ENCODE data around the gene FRMD6. TPM values are rescaled to one million over a fixed set of nuclear protein-coding genes. Genes with fewer than 3 reads are reported as not detected.

Gene FRMD6
- total RNA-seq (2022; extraction: Qiagen RNA extraction): 28.0 to 41.2 TPM (median 36.9 TPM) in 5 replicates

DNA sequence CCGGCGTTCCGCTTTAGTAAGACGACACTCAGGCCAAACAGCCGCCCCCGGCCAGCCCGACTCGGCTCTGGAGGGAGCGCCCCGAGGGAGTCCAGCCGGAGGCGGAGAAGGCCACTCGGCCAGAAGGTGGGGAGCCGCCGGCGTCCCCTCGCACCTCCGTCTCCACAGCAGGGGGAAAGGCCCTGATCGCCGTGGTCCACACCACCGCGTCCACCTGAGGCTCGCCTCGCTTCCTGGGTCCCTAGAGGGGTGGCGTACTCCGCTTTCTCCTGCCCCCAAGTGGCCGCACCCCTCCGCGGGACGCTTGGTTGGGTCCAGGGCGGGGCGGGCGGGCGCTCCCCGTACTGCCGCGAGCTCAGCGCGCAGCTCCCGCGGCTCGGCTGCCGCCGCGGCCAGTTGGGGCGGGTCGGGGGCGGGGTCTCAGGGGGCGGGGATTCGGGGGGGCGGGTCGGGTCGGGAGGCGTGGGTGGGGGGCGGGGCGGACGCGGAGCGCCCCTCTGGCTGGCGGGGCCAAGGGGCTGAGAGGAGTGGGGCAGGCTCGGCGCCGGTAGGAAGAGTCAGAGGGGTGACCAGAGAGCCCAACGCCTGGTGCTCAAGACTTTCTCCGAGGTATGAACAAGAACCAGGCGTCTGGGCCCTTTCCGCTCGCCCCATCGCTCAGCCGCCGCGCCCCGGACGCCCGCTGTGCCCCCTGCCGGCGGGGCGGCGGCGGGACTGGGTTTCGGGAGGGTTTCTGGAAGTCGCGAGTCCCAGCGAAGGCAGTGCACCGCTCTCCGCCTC lies at the start of gene FRMD6:
Gene FRMD6, plus strand, starts transcription at position 523 of the 780 bp plus-strand sequence. CDS start 37,927 bp downstream, outside the sequence.

Other genes with a start within 250 kb of the FRMD6 start
- gene GNG2, start 208.7 kb downstream of the FRMD6 start, total RNA-seq (2022; extraction: Qiagen RNA extraction): 2.9 to 4.5 TPM (median 3.4 TPM) in 5 replicates